HG02763 (cell line): ENCODE results near the gene SLC28A1.
A peak's percentile ranks its signal among the peaks of the same experiment; 100 is the strongest.
"Not testable (repeated sequence)": the region's sequence is repeated elsewhere in the genome, so short reads cannot be mapped to it uniquely, and the experiment has no call there.

Source experiments
- ATAC-seq: cut with Tn5 transposase; IDR thresholded peaks from one replicate; pipeline ENCODE4 v1.9.1; 2021; ENCODE audit warnings: mild to moderate bottlenecking, moderate library complexity; ENCODE audit not compliant: unreplicated experiment

SLC28A1 gene

GRCh38 chr15:84907731-84908130 lies 23.3 kb downstream of the SLC28A1 start:
- no peak for ATAC-seq

- ATAC-seq = no peak
These were observed 24.1 kb downstream of the SLC28A1 start for GRCh38 chr15:84908564-84908963.

GRCh38 chr15:84909029-84909428 lies 24.6 kb downstream of the SLC28A1 start:
- no peak for ATAC-seq

GRCh38 chr15:84909782-84910181 lies 25.3 kb downstream of the SLC28A1 start:
- ATAC-seq = no peak

- no peak for ATAC-seq
These were observed 26.6 kb downstream of the SLC28A1 start for GRCh38 chr15:84910928-84911623.

- no peak for ATAC-seq
These were observed 27.6 kb downstream of the SLC28A1 start for GRCh38 chr15:84911879-84912660.

- ATAC-seq = no peak
These were observed 28.9 kb downstream of the SLC28A1 start for GRCh38 chr15:84913360-84913723.

- ATAC-seq = no peak
These were observed 29.9 kb downstream of the SLC28A1 start for GRCh38 chr15:84914351-84914750.

- peak; percentile 94 for ATAC-seq
These were observed 30.6 kb downstream of the SLC28A1 start for GRCh38 chr15:84914909-84915605.

- no peak for ATAC-seq
These were observed 31.1 kb downstream of the SLC28A1 start for GRCh38 chr15:84915606-84915958.

GRCh38 chr15:84917452-84917851 lies 33.0 kb downstream of the SLC28A1 start:
- ATAC-seq = no peak

- no peak for ATAC-seq
These were observed 34.7 kb downstream of the SLC28A1 start for GRCh38 chr15:84919106-84919667.

- ATAC-seq = no peak
These were observed 36.7 kb downstream of the SLC28A1 start for GRCh38 chr15:84921121-84921520.

GRCh38 chr15:84922530-84922929 lies 38.1 kb downstream of the SLC28A1 start:
- ATAC-seq = no peak

GRCh38 chr15:84924077-84924731 lies 39.7 kb downstream of the SLC28A1 start:
- no peak for ATAC-seq

GRCh38 chr15:84924821-84925569 lies 40.5 kb downstream of the SLC28A1 start:
- ATAC-seq = not testable (repeated sequence)

- no peak for ATAC-seq
These were observed 41.4 kb downstream of the SLC28A1 start for GRCh38 chr15:84925906-84926305.

- no peak for ATAC-seq
These were observed 42.2 kb downstream of the SLC28A1 start for GRCh38 chr15:84926491-84927230.

GRCh38 chr15:84928843-84929168 lies 44.3 kb downstream of the SLC28A1 start:
- no peak for ATAC-seq
